ENCODE data around the gene ZEB1.
A peak's percentile ranks its signal among the peaks of the same experiment; 100 is the strongest.
"Not testable (repeated sequence)": the region's sequence is repeated elsewhere in the genome, so short reads cannot be mapped to it uniquely, and the experiment has no call there.

Gene ZEB1

DNA sequence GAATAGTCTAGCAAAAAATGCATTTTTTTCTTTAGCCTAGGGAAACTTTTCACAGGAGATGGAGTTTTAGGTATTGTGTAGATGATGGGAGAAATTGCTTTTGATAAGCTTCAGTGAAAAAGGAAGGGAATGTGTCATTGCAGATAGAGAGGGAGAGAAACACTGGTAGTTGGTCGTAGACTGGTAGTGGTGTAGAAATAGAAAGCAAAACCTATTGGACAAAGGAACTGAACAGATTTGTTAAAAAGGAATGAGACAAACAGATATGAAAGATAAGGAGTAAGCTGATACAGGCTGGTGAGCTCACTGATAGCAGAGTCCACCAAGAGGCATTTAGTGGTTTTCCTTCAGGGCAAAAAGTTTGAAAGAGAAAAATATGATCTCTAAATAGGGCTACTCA lies 94.3 kb downstream of the ZEB1 start:
- TF ChIP-seq, protein P1, sequence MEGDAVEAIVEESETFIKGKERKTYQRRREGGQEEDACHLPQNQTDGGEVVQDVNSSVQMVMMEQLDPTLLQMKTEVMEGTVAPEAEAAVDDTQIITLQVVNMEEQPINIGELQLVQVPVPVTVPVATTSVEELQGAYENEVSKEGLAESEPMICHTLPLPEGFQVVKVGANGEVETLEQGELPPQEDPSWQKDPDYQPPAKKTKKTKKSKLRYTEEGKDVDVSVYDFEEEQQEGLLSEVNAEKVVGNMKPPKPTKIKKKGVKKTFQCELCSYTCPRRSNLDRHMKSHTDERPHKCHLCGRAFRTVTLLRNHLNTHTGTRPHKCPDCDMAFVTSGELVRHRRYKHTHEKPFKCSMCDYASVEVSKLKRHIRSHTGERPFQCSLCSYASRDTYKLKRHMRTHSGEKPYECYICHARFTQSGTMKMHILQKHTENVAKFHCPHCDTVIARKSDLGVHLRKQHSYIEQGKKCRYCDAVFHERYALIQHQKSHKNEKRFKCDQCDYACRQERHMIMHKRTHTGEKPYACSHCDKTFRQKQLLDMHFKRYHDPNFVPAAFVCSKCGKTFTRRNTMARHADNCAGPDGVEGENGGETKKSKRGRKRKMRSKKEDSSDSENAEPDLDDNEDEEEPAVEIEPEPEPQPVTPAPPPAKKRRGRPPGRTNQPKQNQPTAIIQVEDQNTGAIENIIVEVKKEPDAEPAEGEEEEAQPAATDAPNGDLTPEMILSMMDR (conservative IDR thresholded peaks at IDR 0.05; ENCODE audit: control insufficient read depth, insufficient read depth, low read depth, low read length), result no peak
- DNase-seq (ENCODE audit: low read depth), result no peak
- H3K4me3 ChIP-seq (ENCODE audit: control insufficient read depth, low read depth, low read length), result no peak overlapping the region

DNA sequence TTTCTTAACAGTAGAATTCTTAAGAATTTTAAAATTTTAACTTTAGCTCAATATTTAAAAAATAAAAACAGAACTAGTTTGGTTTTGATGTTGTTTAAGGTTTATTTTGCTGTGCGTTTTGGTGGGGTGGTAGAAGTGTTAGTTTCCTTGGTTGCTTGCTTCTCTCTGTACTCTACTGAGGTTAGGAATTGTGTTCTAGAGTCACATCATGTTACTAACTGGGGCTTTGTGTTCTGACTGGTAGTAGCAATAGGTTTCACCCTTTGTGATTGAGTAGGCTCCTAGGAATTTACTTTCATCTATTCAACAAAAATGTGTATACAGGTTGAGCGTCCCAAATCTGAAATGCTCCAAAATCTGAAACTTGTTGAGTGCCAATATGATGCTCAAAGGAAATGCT lies 99.5 kb downstream of the ZEB1 start:
- no peak overlapping the region for H3K4me3 ChIP-seq (ENCODE audit: control insufficient read depth, low read depth, low read length)
- no peak for DNase-seq (ENCODE audit: low read depth)
- TF ChIP-seq, protein P1 (conservative IDR thresholded peaks at IDR 0.05; ENCODE audit: control insufficient read depth, insufficient read depth, low read depth, low read length), result no peak

DNA sequence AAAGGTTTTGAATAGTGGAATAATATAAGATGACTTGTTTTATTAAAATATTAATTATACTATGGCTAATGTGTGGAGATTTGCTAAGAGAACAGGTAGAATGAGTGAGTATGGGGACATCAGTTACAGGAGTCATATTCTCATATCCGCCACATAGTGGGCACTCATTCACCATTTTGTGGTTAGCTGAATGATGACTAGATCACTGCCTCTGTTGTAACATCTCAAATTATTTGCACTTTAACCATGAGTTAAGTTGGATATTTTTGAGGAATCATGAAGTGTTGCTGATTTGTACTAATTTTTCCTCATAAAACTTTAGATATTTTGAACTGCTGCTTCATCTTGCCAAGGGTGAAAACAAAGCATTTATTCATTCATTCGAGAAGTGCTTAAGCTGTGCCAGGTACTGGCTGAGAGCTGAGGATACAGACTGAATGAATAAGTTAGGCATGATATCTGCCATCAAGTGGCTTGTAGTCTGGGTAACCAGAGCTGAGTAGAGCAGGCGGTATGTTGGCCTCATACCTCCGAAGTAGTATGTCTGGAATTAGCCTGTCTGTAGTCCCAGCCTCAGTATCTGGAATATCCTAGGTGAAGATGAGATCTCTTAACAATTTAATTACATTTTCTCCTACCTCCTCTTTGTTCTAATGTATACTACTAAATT lies 100.5 kb downstream of the ZEB1 start:
- TF ChIP-seq, protein P1 (conservative IDR thresholded peaks at IDR 0.05; ENCODE audit: control insufficient read depth, insufficient read depth, low read depth, low read length), result no peak

DNA sequence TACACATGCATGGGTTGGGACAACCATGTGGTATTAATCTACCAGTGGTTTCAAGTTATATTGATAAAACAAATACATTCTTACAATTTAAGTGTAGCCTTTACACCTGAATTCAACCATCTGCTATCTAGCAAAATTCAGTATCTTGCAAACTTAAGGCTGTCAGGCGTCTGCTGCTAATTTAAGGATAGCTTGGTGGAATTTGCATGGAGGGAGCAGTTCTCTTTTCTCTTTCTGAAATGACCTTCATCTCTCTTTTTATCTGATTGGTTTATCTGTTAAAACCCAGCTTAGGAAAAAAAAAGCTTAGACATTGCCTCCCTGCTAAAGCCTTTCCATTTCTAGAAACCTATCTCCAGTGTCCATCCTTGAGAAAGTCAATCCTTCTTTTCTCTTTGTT lies 102.3 kb downstream of the ZEB1 start:
- no peak for DNase-seq (ENCODE audit: low read depth)
- no peak overlapping the region for H3K4me3 ChIP-seq (ENCODE audit: control insufficient read depth, low read depth, low read length)
- TF ChIP-seq, protein P1 (conservative IDR thresholded peaks at IDR 0.05; ENCODE audit: control insufficient read depth, insufficient read depth, low read depth, low read length), result no peak

More for the DNA sequence above, 100.5 kb downstream of the ZEB1 start:
- H3K4me3 ChIP-seq (ENCODE audit: control insufficient read depth, low read depth, low read length), result no peak overlapping the region
- peak; percentile 78 for DNase-seq (ENCODE audit: low read depth)

DNA sequence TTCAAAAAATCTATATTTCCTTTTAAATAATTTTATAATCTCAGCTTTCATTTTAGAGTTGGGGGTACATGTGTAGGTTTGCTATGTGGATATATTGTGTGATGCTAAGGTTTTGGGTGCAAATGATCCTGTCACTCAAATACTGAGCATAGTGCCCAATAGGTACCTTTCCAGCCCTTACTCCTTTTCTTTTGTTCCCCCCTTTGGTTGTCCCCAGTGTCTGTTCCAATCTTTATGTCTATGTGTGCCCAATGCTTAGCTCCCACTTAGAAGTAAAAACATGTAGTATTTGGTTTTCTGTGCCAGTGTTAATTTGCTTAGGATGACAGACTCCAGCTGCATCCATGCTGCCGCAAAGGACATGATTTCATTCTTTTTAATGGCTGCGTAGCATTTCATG lies 103.6 kb downstream of the ZEB1 start:
- TF ChIP-seq, protein P1 (conservative IDR thresholded peaks at IDR 0.05; ENCODE audit: control insufficient read depth, insufficient read depth, low read depth, low read length), result no peak
- no peak overlapping the region for H3K4me3 ChIP-seq (ENCODE audit: control insufficient read depth, low read depth, low read length)
- DNase-seq (ENCODE audit: low read depth), result no peak

DNA sequence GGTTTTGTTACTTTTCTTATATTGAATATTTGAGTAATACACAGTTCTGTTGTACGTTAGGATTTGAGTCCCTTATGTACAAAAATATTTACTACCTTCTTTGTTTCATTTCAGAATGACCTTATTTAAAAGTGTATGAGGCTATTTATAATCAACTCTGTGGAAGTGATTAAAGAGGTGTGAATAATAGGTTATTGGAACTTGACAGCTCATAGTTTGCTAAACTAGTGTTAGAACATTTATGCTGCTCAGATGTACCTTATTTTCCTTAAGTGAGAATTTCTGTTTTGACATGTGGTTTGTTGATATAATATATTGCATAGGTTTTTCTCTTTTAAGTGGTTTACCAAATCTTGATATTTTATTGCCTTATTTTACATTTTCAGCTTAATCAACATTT lies 105.5 kb downstream of the ZEB1 start:
- TF ChIP-seq, protein P1 (conservative IDR thresholded peaks at IDR 0.05; ENCODE audit: control insufficient read depth, insufficient read depth, low read depth, low read length), result no peak
- DNase-seq (ENCODE audit: low read depth), result no peak
- no peak overlapping the region for H3K4me3 ChIP-seq (ENCODE audit: control insufficient read depth, low read depth, low read length)

DNA sequence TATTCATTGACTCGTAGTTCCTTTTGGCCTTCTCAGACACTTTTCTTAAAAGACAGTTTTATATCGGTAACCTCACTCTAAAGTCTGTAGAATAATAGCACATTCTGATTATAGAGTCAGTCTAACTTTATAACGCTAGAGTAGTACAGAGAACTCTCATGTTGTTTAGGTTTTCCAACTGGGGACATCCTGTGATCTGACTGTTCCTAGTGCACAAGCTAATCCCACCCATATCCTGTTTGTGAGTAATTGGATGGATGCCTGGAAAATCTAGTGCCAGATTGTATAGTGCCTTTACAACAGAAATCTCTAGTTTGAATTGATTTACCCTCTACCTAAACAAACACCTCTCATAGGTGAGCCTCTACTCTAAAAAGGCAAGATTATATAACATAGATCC lies 107.4 kb downstream of the ZEB1 start:
- peak; percentile 94 for DNase-seq (ENCODE audit: low read depth)
- TF ChIP-seq, protein P1 (conservative IDR thresholded peaks at IDR 0.05; ENCODE audit: control insufficient read depth, insufficient read depth, low read depth, low read length), result no peak
- no peak overlapping the region for H3K4me3 ChIP-seq (ENCODE audit: control insufficient read depth, low read depth, low read length)

DNA sequence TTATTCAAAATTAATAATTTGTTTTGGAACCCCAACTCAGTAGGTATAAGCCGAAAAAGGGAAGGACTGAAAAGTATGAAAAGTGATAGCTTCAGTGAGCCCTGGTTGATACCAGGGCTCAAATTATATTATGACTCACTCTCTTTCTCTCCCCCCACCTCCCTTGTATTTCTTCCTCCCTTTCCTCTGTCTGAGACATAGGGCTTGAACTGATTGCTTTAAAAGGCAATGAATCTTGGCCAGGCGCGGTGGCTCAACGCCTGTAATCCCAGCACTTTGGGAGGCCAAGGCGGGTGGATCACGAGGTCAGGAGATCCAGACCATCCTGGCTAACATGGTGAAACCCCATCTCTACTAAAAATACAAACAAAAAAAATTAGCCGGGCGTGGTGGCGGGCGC lies 108.3 kb downstream of the ZEB1 start:
- H3K4me3 ChIP-seq (ENCODE audit: control insufficient read depth, low read depth, low read length), result not testable (repeated sequence)
- DNase-seq (ENCODE audit: low read depth), result peak; percentile 37

DNA sequence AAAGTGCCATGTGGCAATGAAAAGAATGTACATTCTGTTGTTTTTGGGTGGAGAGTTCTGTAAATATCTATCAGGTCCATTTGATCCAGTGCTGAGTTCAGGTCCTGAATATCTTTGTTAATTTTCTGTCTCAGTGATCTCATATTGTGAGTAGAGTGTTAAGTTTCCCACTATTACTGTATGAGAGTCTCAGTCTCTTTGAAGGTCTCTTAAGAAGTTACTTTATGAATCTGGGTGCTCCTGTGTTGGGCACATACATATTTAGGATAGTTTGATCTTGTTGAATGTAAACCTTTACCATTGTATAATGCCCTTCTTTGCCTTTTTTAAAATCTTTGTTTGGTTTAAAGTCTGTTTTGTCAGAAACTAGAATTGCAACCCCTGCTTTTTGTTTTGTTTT lies 109.5 kb downstream of the ZEB1 start:
- not testable (repeated sequence) for H3K4me3 ChIP-seq (ENCODE audit: control insufficient read depth, low read depth, low read length); DNase-seq (ENCODE audit: low read depth)
